ENCODE data around the gene TAF4B.
"Not testable (repeated sequence)": the region's sequence is repeated elsewhere in the genome, so short reads cannot be mapped to it uniquely, and the experiment has no call there.

GRCh38 chr18:26237363-26237762, 11.1 kb downstream of the TAF4B start:
- TF ChIP-seq, protein P1, sequence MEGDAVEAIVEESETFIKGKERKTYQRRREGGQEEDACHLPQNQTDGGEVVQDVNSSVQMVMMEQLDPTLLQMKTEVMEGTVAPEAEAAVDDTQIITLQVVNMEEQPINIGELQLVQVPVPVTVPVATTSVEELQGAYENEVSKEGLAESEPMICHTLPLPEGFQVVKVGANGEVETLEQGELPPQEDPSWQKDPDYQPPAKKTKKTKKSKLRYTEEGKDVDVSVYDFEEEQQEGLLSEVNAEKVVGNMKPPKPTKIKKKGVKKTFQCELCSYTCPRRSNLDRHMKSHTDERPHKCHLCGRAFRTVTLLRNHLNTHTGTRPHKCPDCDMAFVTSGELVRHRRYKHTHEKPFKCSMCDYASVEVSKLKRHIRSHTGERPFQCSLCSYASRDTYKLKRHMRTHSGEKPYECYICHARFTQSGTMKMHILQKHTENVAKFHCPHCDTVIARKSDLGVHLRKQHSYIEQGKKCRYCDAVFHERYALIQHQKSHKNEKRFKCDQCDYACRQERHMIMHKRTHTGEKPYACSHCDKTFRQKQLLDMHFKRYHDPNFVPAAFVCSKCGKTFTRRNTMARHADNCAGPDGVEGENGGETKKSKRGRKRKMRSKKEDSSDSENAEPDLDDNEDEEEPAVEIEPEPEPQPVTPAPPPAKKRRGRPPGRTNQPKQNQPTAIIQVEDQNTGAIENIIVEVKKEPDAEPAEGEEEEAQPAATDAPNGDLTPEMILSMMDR (IDR thresholded peaks at IDR 0.05; ENCODE audit: poor library complexity), result not testable (repeated sequence)
- not testable (repeated sequence) for TF ChIP-seq EZH2phosphoT487 (IDR thresholded peaks at IDR 0.05; ENCODE audit: low read depth, severe bottlenecking, unreplicated experiment)
